Psoas muscle (tissue), 8 donors: ENCODE measurements around the gene SDR42E1. TPM values are rescaled to one million over a fixed set of nuclear protein-coding genes. Genes with fewer than 3 reads are reported as not detected.

Source experiments
- ATAC-seq, 4 donors: fragments of 200-7000 bp; cut with Tn5 transposase; one replicate each; pipeline ENCODE4 v1.9.1; 2020; ENCODE audit warnings: moderate library complexity in 3 of 4, mild to moderate bottlenecking in 2 of 4
- DNase-seq, 2 donors: peaks; one replicate each; pipeline ENCODE4 v3.0.0-alpha.2; 2020
- H3K27ac ChIP-seq: fragments of 200-600 bp; one replicate; pipeline ENCODE4 v1.8.0; 2022
- H3K27me3 ChIP-seq, 3 donors: fragments of 200-600 bp in 1 of 3; one replicate each; pipeline versions ENCODE4 v1.6.1 to v1.8.0; 2013 to 2022; ENCODE audit warnings: low read length in 2 of 3, mild to moderate bottlenecking in 2 of 3, moderate library complexity in 1 of 3; ENCODE audit not compliant: insufficient read depth in 3 of 3
- H3K36me3 ChIP-seq, 2 donors: fragments of 200-600 bp in 1 of 2; one replicate each; pipeline versions ENCODE4 v1.6.1 to v1.8.0; 2013 to 2022; ENCODE audit warnings: low read depth in 1 of 2, mild to moderate bottlenecking in 1 of 2, moderate library complexity in 1 of 2; ENCODE audit not compliant: insufficient read depth in 1 of 2
- H3K4me1 ChIP-seq: fragments of 200-600 bp; one replicate; pipeline ENCODE4 v1.8.0; 2022
- H3K4me3 ChIP-seq: fragments of 200-600 bp; one replicate; pipeline ENCODE4 v1.8.0; 2022; ENCODE audit warnings: mild to moderate bottlenecking
- H3K9me3 ChIP-seq: fragments of 200-600 bp; one replicate; pipeline ENCODE4 v1.8.0; 2022
- WGBS, 3 donors: extraction: QIAGEN DNeasy Blood & Tissue Kit; methylation state at CpG; one replicate each; pipeline versions ENCODE4 v1.1.6 to v1.1.7; 2013; 5-methylcytosine and 5-hydroxymethylcytosine counted together
- intact Hi-C, 2 donors: fragments of 100-400 bp; cut with DNase I; formaldehyde crosslinking; loops; one replicate each; pipeline versions ENCODE4 v1.11.0 to v1.14.2; 2022
- polyA plus RNA-seq, 3 donors: library from polyadenylated mRNA; stranded (reverse); fragments of 200-250 nt; gene quantifications; one replicate each; pipeline ENCODE4 v1.2.3, GENCODE V29; 2013
- total RNA-seq, 4 donors: library from RNA; stranded (reverse); fragmentation: NEBNext Ultra II Directional in 2 of 4; extraction: Animal tissue kit (Norgen Biotek cat#: 25700) in 2 of 4; gene quantifications; one replicate each; pipeline versions ENCODE4 v1.2.1 to v1.2.4, GENCODE V29; 2021 to 2023
- TF ChIP-seq, protein P1 (sequence below): fragments of 200-600 bp; IDR thresholded peaks from one replicate; pipeline ENCODE4 v1.8.0; 2022; ENCODE audit warnings: antibody characterized with exemption
- donor health status: healthy with polysubstance abuse.
- donor health status: DM: no; HTN: no; CAD: no; lungs with moderate emphysema.
- donor health status: Bipolar disorder and iron deficiency.
- donor health status: healthy.
- donor health status: DM: yes; HTN: yes; CAD: no.
- donor health status: DM: no; HTN: no; CAD: no.
- donor health status: DM: no; HTN: no; CAD: no.
- donor health status: DM: yes; HTN: yes; CAD: no.

Gene SDR42E1
- total and polyA plus RNA-seq, 7 donors = 0.01 to 0.04 (median 0.03) TPM; not detected in 3

DNA sequence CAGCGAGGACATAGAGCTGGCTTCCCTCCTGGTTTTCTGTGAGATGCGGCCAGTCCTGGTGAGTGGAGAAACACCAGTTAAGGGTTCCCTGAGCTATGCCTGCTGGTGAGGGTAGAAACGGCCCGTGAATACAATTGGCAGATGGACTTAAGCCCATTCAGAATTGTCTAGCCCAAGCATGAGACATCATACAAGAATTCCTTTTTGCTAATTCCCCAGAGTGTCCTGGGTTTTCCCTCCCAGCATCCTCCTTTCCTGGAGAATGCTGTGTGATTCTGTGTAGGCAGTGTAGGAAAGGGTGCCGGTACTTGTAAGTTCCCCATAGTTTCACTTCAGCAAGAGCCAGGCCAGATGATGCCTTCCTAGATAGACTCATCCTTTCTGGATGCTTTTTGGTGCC is 65.1 kb downstream of the SDR42E1 start:
- H3K4me1 ChIP-seq = no peaks in the 10 kb centered on the region
- no peak overlapping the region for H3K4me3 ChIP-seq
- intact Hi-C loops = no loop called here
- H3K9me3 ChIP-seq = no peaks in the 10 kb centered on the region
- ATAC-seq = no peak
- H3K27me3 ChIP-seq = no peaks in the 10 kb centered on the region
- 52 to 59% (median 56%) methylated on average over 5 of the region's 5 CpGs for WGBS, 3 donors
- H3K27ac ChIP-seq = no peak overlapping the region
- DNase-seq = no peak
- TF ChIP-seq, protein P1, sequence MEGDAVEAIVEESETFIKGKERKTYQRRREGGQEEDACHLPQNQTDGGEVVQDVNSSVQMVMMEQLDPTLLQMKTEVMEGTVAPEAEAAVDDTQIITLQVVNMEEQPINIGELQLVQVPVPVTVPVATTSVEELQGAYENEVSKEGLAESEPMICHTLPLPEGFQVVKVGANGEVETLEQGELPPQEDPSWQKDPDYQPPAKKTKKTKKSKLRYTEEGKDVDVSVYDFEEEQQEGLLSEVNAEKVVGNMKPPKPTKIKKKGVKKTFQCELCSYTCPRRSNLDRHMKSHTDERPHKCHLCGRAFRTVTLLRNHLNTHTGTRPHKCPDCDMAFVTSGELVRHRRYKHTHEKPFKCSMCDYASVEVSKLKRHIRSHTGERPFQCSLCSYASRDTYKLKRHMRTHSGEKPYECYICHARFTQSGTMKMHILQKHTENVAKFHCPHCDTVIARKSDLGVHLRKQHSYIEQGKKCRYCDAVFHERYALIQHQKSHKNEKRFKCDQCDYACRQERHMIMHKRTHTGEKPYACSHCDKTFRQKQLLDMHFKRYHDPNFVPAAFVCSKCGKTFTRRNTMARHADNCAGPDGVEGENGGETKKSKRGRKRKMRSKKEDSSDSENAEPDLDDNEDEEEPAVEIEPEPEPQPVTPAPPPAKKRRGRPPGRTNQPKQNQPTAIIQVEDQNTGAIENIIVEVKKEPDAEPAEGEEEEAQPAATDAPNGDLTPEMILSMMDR = no peak
- no peaks in the 10 kb centered on the region for H3K36me3 ChIP-seq

DNA sequence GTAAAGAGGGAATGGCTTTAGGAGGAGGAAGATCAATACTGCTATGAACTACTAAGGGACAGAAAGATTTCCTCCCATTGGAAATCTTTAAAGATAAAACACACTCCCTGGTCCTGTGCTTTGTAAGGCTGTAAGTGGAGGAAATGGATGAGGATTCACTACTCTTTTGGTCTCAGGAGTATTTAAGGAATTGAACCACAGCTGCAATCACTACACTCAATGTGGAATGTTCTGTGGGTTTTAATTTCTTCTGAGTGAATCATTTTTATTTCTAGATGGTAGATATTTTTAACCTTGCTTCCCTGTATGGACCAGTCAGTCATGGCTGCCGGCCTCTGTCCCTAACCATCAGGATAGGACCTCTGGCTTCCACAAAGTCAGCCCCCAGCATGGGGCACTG is 65.6 kb downstream of the SDR42E1 start:
- H3K36me3 ChIP-seq = no peaks in the 10 kb centered on the region
- intact Hi-C loops = no loop called here
- WGBS, 3 donors = 72 to 82% (median 81%) methylated on average over 1 of the region's 1 CpG

GRCh38 chr16:81942007-81942601 is 69.2 kb downstream of the SDR42E1 start:
- Histone ChIP-seq H3K9me3 (no peaks in the 10 kb centered on the region), H3K27ac (no peak overlapping the region), H3K36me3 (no peaks in the 10 kb centered on the region), H3K27me3 (peaks cover 0 to 3% (median 0%) of the 10 kb centered on the region in 3 donors), H3K4me3 (no peak overlapping the region), H3K4me1 (no peaks in the 10 kb centered on the region)
- intact Hi-C loops = no loop called here
- 53 to 66% (median 53%) methylated on average over 7 of the region's 7 CpGs for WGBS, 3 donors
- DNase-seq (no peak), ATAC-seq (no peak)
- TF ChIP-seq, protein P1 = no peak

More for the DNA sequence above, 65.6 kb downstream of the SDR42E1 start:
- H3K4me1 ChIP-seq = no peaks in the 10 kb centered on the region
- no peaks in the 10 kb centered on the region for H3K9me3 ChIP-seq
- no peaks in the 10 kb centered on the region for H3K27me3 ChIP-seq
- ATAC-seq (no peak), DNase-seq (no peak)
- no peak overlapping the region for H3K27ac ChIP-seq
- no peak overlapping the region for H3K4me3 ChIP-seq
- TF ChIP-seq, protein P1 = no peak

GRCh38 chr16:81940781-81941560 is 70.3 kb downstream of the SDR42E1 start:
- peaks cover 0 to 3% (median 0%) of the 10 kb centered on the region in 3 donors for H3K27me3 ChIP-seq
- H3K4me3 ChIP-seq = no peak overlapping the region
- DNase-seq = no peak
- no peak overlapping the region for H3K27ac ChIP-seq
- no peaks in the 10 kb centered on the region for H3K36me3 ChIP-seq
- no peak for ATAC-seq
- H3K9me3 ChIP-seq = no peaks in the 10 kb centered on the region
- H3K4me1 ChIP-seq = no peaks in the 10 kb centered on the region
- TF ChIP-seq, protein P1 = peak; percentile 20
- intact Hi-C loops = loop anchor here (2.0 kb wide), 1 partner anchor 290 kb away; no protein-coding TSS in a partner anchor
- 15 to 28% (median 19%) methylated on average over 3 of the region's 3 CpGs for WGBS, 3 donors
